Rectal smooth muscle tissue (tissue), 1 donor: Measurements from ENCODE around the gene ESPNL.

Experiments
- H3K27ac ChIP-seq: one replicate; pipeline ENCODE4 v1.7.0; 2013; ENCODE audit warnings: low read depth, low read length, inconsistent platforms
- H3K27me3 ChIP-seq: one replicate; pipeline ENCODE4 v1.7.0; 2013; ENCODE audit warnings: low read length; ENCODE audit not compliant: control insufficient read depth, insufficient read depth
- H3K36me3 ChIP-seq: one replicate; pipeline ENCODE4 v1.7.0; 2013; ENCODE audit warnings: low read length; ENCODE audit not compliant: control insufficient read depth, insufficient read depth
- H3K4me1 ChIP-seq: one replicate; pipeline ENCODE4 v1.7.0; 2013; ENCODE audit warnings: low read length; ENCODE audit not compliant: control insufficient read depth, insufficient read depth
- H3K4me3 ChIP-seq: one replicate; pipeline ENCODE4 v1.7.0; 2013; ENCODE audit warnings: low read length
- H3K9ac ChIP-seq: one replicate; pipeline ENCODE4 v1.7.0; 2013; ENCODE audit warnings: low read length

ESPNL gene

DNA sequence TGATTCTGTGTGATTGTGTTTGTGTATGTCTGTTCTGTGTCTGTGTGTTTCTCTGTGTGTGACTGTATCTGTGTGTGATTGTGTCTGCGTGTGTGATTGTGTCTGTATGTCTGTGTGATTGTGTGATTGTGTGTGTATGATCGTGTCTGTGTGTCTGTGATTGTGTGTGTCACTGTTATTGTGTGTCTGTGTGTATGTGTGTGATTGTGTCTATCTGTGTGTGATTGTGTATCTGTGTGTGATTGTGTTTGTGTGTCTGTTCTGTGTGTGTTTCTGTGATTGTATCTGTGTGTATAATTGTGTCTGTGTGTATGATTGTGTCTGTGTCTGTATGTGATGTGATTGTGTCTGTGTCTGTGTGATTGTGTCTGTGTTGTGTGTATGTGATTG, 26.6 kb downstream of the ESPNL start:
- Histone ChIP-seq H3K27me3 (no peaks in the 10 kb centered on the region), H3K9ac (no peak overlapping the region), H3K27ac (no peak overlapping the region), H3K4me3 (peak overlapping the region; percentile 22), H3K4me1 (peaks cover 9% of the 10 kb centered on the region), H3K36me3 (no peaks in the 10 kb centered on the region)

DNA sequence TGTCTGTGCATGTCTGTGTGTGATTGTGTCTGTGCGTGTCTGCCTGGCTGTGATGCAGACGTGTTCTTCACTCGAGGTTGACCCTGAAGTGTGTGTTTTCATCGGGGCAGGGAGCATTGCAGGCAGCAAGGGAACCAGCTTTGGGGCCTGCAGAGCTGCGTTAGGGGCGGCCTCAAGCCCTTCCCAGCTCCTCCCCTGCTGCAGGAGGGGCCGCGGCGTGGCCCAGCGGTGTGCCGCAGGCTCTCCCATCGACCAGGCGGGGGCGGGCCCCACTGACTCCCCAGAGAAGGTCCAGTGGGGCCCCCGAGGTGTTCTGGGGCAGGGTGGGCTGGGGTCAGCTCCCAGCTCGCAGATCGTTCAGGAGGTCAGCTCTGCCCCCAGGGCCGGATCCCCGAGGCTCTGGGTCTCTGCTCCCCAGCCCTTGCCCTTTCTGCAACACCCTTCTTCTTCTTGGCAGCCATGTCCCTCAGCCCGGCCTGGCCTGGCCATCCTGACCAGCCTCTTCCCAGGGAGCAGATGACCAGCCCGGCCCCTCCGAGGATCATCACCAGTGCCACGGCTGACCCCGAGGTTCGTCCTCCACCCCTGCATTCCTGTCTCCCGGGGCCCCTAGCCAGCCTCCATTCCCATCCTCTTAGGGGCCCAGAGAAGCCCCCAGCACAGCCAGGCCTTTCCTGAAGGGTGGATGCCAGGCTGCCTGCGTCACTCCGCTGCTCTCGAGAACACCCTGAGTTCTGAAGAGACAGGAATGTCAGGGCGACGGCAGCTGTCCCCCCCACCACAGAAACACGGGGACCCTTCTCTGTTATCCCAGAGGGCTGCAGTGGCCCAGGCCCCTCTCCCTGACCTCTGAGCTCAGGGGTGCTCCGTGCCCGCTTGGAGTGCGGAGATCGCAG, 27.3 kb downstream of the ESPNL start:
- no peaks in the 10 kb centered on the region for H3K27me3 ChIP-seq
- no peaks in the 10 kb centered on the region for H3K36me3 ChIP-seq
- H3K9ac ChIP-seq, result no peak overlapping the region
- H3K27ac ChIP-seq, result no peak overlapping the region
- peaks cover 9% of the 10 kb centered on the region for H3K4me1 ChIP-seq
- H3K4me3 ChIP-seq, result peak overlapping the region; percentile 57

DNA sequence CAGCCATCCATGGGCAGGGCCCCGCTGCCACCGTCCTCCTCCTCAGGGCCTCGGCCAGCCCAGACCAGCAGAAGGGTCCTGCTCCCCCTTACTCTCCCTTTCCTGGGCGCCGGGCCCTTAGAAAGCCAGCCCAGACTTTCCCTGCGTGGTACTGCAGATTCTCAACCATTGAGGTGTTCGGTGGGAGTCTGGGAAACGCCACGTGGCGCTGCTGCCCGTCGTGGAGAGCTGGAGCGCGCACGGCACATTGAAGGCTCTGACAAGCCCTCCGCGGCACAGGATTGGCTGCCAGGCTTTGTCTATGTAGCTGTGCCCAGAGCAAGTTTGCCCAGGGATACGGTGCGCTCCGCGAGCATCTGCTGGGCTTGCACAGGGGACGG, 27.9 kb downstream of the ESPNL start:
- Histone ChIP-seq H3K4me1 (peaks cover 9% of the 10 kb centered on the region), H3K36me3 (no peaks in the 10 kb centered on the region), H3K27ac (no peak overlapping the region), H3K9ac (no peak overlapping the region), H3K27me3 (no peaks in the 10 kb centered on the region), H3K4me3 (peak overlapping the region; percentile 57)

DNA sequence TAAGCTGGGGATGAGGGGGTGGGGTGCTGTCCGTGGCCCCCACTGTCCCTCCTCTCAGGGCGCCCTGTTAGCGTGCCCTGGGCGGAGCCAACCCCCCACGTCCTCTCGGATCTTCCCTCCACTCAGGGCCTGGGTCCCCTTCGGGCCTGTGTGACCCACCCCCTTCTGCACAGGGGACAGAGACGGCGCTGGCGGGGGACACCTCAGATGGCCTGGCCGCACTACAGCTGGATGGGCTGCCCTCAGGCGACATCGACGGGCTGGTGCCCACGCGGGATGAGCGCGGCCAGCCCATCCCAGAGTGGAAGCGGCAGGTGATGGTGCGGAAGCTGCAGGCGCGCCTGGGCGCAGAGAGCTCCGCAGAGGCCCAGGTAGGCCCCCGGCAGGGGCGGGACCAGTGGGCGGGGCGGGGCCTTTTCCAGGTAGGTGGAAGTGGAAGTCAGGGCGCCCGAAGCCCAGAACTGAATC, 28.4 kb downstream of the ESPNL start:
- no peaks in the 10 kb centered on the region for H3K27me3 ChIP-seq
- no peak overlapping the region for H3K4me3 ChIP-seq
- H3K27ac ChIP-seq, result no peak overlapping the region
- H3K9ac ChIP-seq, result no peak overlapping the region
- peaks cover 9% of the 10 kb centered on the region for H3K4me1 ChIP-seq
- H3K36me3 ChIP-seq, result no peaks in the 10 kb centered on the region

DNA sequence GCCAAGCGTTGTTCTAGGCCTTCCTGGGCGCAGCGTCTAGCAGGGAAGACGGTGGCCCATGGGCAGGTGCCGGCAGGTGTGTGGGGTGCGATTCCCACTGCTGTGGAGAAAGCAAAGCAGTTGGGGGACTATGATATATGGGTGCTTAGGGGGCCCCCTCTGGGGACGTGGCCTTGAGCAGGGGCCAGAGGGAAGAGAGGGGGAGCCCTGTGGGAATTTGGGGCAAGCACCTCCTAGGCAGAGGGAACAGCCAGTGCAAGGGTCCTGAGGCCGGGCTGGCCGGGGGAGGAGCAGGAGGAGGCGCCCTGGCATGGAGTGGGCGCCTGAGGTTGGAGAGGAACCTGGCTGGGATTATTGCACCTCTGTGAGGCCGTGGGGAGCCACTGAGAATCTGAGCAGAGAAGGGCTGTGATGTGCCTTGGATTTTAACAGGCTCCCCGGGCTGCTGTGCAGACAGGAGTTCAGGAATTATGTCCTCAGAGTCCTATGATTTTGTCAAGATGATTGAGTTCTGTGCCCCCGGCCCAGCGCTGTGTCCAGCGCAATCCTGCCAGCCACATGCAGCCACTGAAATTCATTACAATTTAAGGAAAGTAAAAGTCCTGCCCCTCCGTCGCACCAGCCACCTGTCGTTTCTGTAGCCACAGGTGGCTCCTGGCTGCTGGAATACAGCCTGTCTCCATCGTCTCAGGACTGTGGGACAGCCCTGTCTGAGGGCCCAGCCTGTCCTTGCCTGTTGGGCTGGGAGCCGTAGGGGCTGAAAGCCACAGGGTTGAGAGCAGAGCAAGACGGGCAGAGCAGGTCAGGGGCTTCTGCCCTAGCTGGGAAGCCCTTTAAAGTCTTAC, 29.2 kb downstream of the ESPNL start:
- no peaks in the 10 kb centered on the region for H3K27me3 ChIP-seq
- no peak overlapping the region for H3K9ac ChIP-seq
- H3K27ac ChIP-seq, result no peak overlapping the region
- no peaks in the 10 kb centered on the region for H3K36me3 ChIP-seq
- H3K4me3 ChIP-seq, result no peak overlapping the region
- peaks cover 9% of the 10 kb centered on the region for H3K4me1 ChIP-seq

DNA sequence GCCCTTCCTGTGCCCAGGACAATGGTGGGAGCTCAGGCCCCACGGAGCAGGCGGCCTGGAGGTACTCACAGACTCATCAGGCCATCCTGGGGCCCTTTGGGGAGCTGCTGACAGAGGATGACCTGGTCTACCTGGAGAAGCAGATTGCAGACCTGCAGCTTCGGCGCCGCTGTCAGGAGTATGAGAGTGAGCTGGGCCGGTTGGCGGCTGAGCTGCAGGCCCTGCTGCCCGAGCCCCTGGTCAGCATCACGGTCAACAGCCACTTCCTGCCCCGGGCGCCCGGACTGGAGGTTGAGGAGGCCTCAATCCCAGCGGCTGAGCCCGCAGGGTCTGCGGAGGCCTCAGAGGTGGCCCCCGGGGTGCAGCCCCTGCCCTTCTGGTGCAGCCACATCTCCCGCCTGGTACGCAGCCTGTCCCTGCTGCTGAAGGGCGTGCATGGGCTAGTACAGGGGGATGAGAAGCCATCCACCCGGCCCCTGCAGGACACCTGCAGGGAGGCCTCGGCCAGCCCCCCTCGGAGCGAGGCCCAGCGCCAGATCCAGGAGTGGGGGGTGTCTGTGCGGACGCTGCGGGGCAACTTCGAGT, 30.1 kb downstream of the ESPNL start:
- no peak overlapping the region for H3K9ac ChIP-seq

DNA sequence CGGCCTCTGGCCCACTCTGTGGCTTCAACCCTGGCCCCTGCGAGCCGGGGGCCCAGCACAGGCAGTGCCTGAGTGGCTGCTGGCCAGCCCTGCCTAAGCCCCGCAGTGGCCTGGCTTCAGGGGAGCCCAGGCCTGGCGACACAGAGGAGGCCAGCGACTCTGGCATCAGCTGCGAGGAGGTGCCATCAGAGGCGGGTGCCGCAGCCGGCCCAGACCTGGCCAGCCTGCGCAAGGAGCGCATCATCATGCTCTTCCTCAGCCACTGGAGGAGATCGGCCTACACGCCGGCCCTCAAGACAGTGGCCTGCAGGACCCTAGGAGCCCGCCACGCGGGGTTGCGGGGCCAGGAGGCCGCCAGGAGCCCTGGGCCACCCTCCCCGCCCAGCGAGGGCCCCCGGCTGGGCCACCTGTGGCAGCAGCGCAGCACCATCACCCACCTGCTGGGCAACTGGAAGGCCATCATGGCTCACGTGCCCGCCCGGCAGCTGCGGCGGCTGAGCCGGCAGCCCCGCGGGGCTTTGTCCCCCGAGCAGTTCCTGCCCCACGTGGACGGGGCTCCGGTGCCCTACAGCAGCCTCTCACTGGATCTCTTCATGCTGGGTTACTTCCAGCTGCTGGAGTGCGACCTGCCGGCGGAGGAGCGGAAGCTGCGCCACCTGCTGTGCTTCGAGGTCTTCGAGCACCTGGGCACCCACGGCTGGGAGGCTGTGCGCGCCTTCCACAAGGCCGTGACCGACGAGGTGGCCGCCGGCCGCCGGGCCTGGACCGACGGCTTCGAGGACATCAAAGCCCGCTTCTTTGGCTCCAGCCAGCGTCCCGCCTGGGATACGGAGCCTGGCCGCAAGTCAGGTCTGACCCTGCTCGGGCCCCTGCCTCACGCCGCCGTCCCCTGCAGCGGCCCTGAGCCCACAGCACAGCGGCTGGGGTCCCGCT, 30.8 kb downstream of the ESPNL start:
- Histone ChIP-seq H3K27ac (no peak overlapping the region), H3K36me3 (no peaks in the 10 kb centered on the region), H3K9ac (no peak overlapping the region), H3K4me1 (peaks cover 9% of the 10 kb centered on the region), H3K4me3 (no peak overlapping the region), H3K27me3 (no peaks in the 10 kb centered on the region)

More for the DNA sequence above, 30.1 kb downstream of the ESPNL start:
- H3K4me1 ChIP-seq, result peaks cover 9% of the 10 kb centered on the region
- H3K27me3 ChIP-seq, result no peaks in the 10 kb centered on the region
- H3K4me3 ChIP-seq, result no peak overlapping the region
- no peaks in the 10 kb centered on the region for H3K36me3 ChIP-seq
- H3K27ac ChIP-seq, result no peak overlapping the region

DNA sequence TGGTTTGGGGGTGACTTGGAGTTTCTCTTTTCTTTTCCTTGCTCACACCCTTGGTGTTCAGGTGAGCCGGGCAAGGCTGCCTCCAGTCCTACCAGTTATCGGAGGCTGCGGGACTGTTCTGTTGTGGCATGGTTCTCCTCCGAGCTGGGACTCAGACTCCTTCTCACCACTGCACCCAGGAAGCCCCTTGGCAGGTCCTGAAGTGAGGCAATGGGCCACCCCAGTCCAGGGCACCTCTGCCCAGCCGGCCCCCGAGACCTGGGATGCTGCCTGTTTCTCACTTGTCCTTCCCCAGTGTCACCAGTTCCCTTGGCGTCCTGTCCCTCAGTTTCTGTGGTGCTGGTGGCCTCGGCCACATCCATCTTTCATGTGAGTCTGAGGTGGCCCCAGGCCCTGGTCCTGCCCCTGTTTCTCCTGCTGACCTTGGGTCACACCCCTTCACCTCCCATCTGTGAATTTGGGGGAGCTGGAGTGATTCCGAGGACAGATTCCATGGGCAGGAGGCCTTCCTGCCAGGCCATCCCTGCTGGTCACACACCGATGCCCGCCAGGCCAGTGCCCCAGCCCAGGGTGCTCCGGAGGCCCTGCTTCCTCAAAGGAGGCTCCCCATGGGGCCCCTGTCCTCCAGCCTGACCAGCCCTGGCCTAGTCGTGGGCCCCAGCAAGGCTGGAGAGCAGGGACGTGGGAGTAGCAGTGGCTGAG, 31.8 kb downstream of the ESPNL start:
- H3K27me3 ChIP-seq, result no peaks in the 10 kb centered on the region
- H3K4me1 ChIP-seq, result peaks cover 7% of the 10 kb centered on the region

DNA sequence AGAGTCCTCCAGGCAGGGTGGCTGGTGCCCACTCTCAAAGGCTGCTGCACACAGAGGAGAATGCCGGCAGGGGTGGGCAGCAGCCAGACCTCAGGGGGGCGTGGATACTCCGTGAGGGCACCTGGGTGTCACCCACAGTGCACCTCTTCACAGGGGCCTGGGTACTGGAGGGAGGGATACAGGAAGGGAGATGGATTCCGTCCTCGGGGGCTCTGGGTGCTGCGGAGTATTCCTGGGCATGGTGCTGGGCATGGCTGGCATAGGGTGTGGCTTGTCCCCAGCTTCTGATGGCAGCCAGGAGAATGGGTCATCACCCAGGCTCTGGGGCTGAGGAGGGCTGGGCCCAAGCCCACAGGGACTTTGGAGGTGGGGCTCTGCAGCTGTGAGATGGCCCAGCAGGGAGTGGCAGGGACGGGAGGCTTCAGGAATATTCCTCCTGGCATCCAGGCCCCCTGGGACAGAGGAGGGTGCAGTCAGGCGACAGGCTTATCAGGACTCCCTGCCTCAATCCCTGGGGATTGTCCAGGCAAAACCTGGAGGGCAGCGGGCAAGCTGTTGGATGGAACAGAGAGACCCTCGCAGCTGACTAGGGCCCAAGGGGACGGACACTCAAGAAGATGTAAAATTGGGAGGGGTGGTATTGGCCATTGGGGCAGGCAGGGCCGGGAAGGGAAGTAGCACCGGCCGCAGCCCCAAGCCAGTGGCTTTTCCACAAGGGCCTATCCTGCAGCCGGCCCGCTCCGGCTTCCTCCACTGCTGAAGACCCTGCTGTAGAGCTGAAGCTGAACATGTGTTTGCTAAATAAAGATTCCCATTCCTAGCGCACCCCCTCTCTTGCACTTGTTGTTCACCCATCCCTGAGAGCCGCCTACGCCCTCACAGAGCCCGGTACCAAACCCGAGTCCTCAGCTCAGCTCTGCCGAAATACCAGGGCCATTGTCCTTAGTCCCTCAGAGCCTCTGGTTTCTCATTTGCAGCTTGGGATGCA, 32.6 kb downstream of the ESPNL start:
- Histone ChIP-seq H3K4me1 (peaks cover 3% of the 10 kb centered on the region), H3K36me3 (no peaks in the 10 kb centered on the region), H3K27ac (no peak overlapping the region), H3K27me3 (no peaks in the 10 kb centered on the region), H3K4me3 (no peak overlapping the region), H3K9ac (no peak overlapping the region)

More for the DNA sequence above, 31.8 kb downstream of the ESPNL start:
- Histone ChIP-seq H3K4me3 (no peak overlapping the region), H3K27ac (no peak overlapping the region), H3K36me3 (no peaks in the 10 kb centered on the region), H3K9ac (no peak overlapping the region)

DNA sequence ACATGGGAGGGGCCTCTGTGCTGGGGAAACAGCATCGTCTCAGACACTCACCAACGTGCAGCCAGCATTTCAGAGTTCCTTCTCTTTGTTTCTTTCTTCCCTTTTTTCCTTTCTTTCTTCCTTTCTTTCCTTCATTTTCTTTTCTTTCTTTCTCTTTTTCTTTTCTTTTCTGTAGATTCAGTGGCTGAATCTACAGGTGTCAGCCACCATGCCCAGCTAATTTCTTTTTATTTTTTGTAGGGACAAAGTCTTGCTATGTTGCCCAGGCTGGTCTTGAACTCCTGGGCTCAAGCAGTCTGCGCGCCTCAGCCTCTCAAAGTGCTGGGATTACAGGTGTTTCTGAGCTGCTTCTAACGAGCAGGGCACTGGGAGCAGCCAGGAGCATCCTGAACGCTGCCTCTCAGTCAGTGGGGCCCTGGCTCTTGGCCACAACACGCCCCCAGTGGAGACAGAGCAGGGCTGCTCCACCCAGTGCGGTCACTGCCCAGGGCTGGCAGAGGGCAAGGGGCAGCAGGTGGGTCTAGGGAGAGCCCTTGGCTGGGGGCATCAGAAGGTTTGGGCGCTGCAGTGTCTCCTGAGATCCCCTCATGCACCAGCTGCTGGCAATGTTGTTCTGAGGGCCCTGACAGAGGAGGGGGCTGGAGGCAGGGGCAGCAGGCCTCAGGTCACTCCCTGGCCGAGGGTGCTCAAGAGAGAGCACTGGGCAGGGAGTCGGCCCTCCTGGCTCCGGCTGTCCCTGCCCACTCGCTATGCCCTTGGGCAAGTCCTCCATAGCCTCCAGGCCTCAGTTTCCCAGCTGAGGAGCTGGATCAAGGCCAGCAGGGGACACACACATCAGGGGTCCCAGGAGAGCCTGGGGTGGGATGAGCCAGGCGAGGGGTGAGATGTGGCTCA, 33.6 kb downstream of the ESPNL start:
- Histone ChIP-seq H3K27ac (no peak overlapping the region), H3K4me1 (peaks cover 7% of the 10 kb centered on the region), H3K27me3 (no peaks in the 10 kb centered on the region), H3K36me3 (no peaks in the 10 kb centered on the region), H3K9ac (no peak overlapping the region), H3K4me3 (no peak overlapping the region)
